ENCODE measurements around the gene TMEM271. TPM values are rescaled to one million over a fixed set of nuclear protein-coding genes. Genes with fewer than 3 reads are reported as not detected.
"Not testable (repeated sequence)": the region's sequence is repeated elsewhere in the genome, so short reads cannot be mapped to it uniquely, and the experiment has no call there.

TMEM271 gene
- total RNA-seq, 1 donor from 2014 or later, result not detected

GRCh38 chr4:568351-568652, 7.8 kb downstream of the TMEM271 start:
- H3K27me3 ChIP-seq (ENCODE audit: control insufficient read depth, insufficient read depth, low read length), result peaks cover 10% of the 10 kb centered on the region
- H3K36me3 ChIP-seq (ENCODE audit: control insufficient read depth, insufficient read depth, low read length), result no peaks in the 10 kb centered on the region
- no peak overlapping the region for H3K4me3 ChIP-seq (ENCODE audit: low read depth, low read length)
- no peak for DNase-seq (ENCODE audit: low read depth)
- no peak for TF ChIP-seq CTCF (IDR thresholded peaks at IDR 0.05; ENCODE audit: insufficient read depth, low read length, poor library complexity, severe bottlenecking)

- no peak for TF ChIP-seq CTCF (IDR thresholded peaks at IDR 0.05; ENCODE audit: insufficient read depth, low read length, poor library complexity, severe bottlenecking)
- no peak for DNase-seq (ENCODE audit: low read depth)
- Histone ChIP-seq H3K27me3 (ENCODE audit: control insufficient read depth, insufficient read depth, low read length) (peaks cover 4% of the 10 kb centered on the region), H3K36me3 (ENCODE audit: control insufficient read depth, insufficient read depth, low read length) (no peaks in the 10 kb centered on the region), H3K4me3 (ENCODE audit: low read depth, low read length) (no peak overlapping the region)
Observed at GRCh38 chr4:567457-568350, 8.4 kb downstream of the TMEM271 start.

DNA sequence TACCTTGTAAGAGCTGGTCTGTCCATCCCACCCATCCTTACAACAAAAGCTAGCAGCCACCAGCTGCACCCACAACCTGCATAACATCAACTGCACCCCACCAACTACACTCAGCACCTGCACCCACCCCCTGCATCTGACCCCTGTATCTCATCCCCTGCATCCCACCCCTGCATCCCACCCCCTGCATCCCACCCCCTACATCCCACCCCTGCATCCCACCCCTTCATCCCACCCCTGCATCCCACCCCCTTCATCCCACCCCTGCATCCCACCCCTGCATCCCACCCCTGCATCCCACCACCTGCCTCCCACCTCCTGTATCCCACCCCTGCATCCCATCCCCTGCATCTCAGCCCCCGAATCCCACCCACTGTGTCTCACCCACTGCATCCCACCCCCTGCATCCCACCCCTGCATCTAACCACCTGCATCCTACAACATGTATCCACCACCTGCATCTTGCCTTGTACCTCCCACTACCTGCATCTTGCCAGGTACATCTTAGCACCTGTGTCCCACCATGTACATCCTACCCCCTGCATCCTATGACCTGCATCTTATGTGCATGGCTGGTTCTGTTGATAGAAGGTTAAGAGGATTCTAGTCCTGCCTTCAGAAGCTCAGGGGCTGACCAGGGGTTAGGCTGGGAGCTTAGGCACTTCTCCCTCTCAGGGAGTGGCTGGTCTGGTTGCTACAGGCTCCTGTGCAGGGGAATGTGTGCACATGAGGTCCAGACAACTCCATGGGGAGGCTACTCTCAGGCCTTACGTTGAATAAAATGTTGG, 9.4 kb downstream of the TMEM271 start:
- no peak overlapping the region for H3K4me3 ChIP-seq (ENCODE audit: low read depth, low read length)
- H3K27me3 ChIP-seq (ENCODE audit: control insufficient read depth, insufficient read depth, low read length), result no peaks in the 10 kb centered on the region
- no peaks in the 10 kb centered on the region for H3K36me3 ChIP-seq (ENCODE audit: control insufficient read depth, insufficient read depth, low read length)
- DNase-seq (ENCODE audit: low read depth), result no peak
- no peak for TF ChIP-seq CTCF (IDR thresholded peaks at IDR 0.05; ENCODE audit: insufficient read depth, low read length, poor library complexity, severe bottlenecking)

DNA sequence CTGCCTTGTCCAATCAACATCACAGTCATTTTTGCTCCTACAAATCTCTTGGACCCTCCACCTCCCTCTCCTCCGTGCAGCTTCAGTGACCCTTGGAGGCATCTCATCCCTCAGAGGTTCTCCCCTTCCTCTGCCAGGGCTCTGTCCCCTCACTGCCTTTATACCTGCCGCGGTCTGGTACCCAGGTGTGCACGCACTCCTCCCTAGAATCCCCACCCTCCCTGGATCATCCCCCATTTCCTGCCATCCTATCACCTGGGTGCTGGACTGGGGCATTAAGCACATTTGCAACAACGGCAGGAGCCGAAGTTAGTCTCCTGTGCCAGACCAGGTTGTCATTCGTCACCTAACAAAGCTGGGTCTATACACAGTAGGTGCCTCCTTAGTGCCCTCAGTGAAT, 10.1 kb downstream of the TMEM271 start:
- no peaks in the 10 kb centered on the region for H3K36me3 ChIP-seq (ENCODE audit: control insufficient read depth, insufficient read depth, low read length)
- no peak for TF ChIP-seq CTCF (IDR thresholded peaks at IDR 0.05; ENCODE audit: insufficient read depth, low read length, poor library complexity, severe bottlenecking)
- no peaks in the 10 kb centered on the region for H3K27me3 ChIP-seq (ENCODE audit: control insufficient read depth, insufficient read depth, low read length)
- no peak for DNase-seq (ENCODE audit: low read depth)
- H3K4me3 ChIP-seq (ENCODE audit: low read depth, low read length), result no peak overlapping the region

DNA sequence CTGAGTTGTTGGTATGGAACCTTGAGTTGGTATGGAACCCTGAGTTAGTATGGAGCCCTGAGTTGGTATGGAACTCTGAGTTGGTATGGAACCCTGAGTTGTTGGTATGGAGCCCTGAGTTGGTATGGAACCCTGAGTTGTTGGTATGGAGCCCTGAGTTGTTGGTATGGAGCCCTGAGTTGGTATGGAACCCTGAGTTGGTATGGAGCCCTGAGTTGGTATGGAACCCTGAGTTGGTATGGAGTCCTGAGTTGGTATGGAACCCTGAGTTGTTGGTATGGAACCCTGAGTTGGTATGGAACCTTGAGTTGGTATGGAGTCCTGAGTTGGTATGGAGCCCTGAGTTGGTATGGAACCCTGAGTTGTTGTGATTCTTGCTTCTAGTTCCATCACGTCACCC, 10.5 kb downstream of the TMEM271 start:
- not testable (repeated sequence) for DNase-seq (ENCODE audit: low read depth); H3K4me3 ChIP-seq (ENCODE audit: low read depth, low read length); H3K27me3 ChIP-seq (ENCODE audit: control insufficient read depth, insufficient read depth, low read length)

DNA sequence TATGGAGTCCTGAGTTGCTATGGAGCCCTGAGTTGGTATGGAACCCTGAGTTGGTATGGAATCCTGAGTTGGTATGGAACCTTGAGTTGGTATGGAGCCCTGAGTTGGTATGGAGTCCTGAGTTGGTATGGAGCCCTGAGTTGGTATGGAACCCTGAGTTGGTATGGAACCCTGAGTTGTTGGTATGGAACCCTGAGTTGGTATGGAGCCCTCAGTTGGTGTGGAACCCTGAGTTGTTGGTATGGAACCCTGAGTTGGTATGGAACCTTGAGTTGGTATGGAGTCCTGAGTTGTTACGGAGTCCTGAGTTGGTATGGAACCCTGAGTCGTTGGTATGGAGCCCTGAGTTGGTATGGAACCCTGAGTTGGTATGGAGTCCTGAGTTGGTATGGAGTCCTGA, 13.6 kb downstream of the TMEM271 start:
- not testable (repeated sequence) for H3K36me3 ChIP-seq (ENCODE audit: control insufficient read depth, insufficient read depth, low read length); H3K27me3 ChIP-seq (ENCODE audit: control insufficient read depth, insufficient read depth, low read length); DNase-seq (ENCODE audit: low read depth); H3K4me3 ChIP-seq (ENCODE audit: low read depth, low read length)

More for the DNA sequence above, 10.5 kb downstream of the TMEM271 start:
- not testable (repeated sequence) for H3K36me3 ChIP-seq (ENCODE audit: control insufficient read depth, insufficient read depth, low read length)
